B cell (primary cell): ENCODE results near the gene MPST. TPM values are rescaled to one million over a fixed set of nuclear protein-coding genes. Genes with fewer than 3 reads are reported as not detected.

Experiments
- ATAC-seq: fragments of 200-7000 bp; cut with Tn5 transposase; one replicate; pipeline ENCODE4 v1.10.0; 2021; ENCODE audit warnings: low read depth, mild to moderate bottlenecking, moderate number of reproducible peaks, moderate library complexity
- CTCF ChIA-PET: fragments of 350-600 bp; sonication (Branson Sonifier 250); formaldehyde crosslinking; loops from one replicate; lab custom pipeline; 2021; ENCODE audit warnings: antibody characterized with exemption, inconsistent platforms; lab: Charles Lee
- POLR2A ChIA-PET: fragments of 350-600 bp; sonication (Branson Sonifier 250); formaldehyde crosslinking; loops from one replicate; lab custom pipeline; 2021; ENCODE audit warnings: antibody characterized with exemption; lab: Charles Lee
- DNase-seq: peaks from one replicate; pipeline ENCODE4 v3.0.0; 2013
- H2AFZ ChIP-seq: 2 replicates; pipeline ENCODE4 v1.6.1; 2012; ENCODE audit warnings: mild to moderate bottlenecking, low read depth, low read length; ENCODE audit not compliant: insufficient read depth, poor library complexity, severe bottlenecking
- H3K27ac ChIP-seq, 2 donors: 1 replicate in 1 of 2; 2 replicates in 1 of 2; pipeline ENCODE4 v1.5.1; 2012 to 2013; ENCODE audit warnings: low read length in 2 of 2, mild to moderate bottlenecking in 2 of 2, moderate library complexity in 1 of 2
- H3K27me3 ChIP-seq, 4 experiments: fragments of 200-600 bp in 1 of 4; sonication (generic) in 1 of 4; replicated peaks in 1 of 4; 1 replicate in 2 of 4; 2 replicates in 2 of 4; pipeline versions ENCODE4 v1.6.1 to v1.7.0; 2013 to 2016; ENCODE audit warnings: low read length in 3 of 4, mild to moderate bottlenecking in 2 of 4, mixed read lengths in 1 of 4, moderate library complexity in 1 of 4; ENCODE audit not compliant: insufficient read depth in 4 of 4, control insufficient read depth in 3 of 4; ENCODE audit errors: control extremely low read depth in 1 of 4
- H3K36me3 ChIP-seq, 2 experiments: replicated peaks in 1 of 2; 1 replicate in 1 of 2; 2 replicates in 1 of 2; pipeline versions ENCODE4 v1.6.1 to v1.7.1; 2013; ENCODE audit warnings: low read length in 1 of 2; ENCODE audit not compliant: insufficient read depth in 2 of 2, control insufficient read depth in 1 of 2; ENCODE audit errors: control extremely low read depth in 1 of 2, extremely low read depth in 1 of 2
- H3K4me1 ChIP-seq, 2 donors: fragments of 200-600 bp in 1 of 2; sonication (generic) in 1 of 2; 1 replicate in 1 of 2; 2 replicates in 1 of 2; pipeline versions ENCODE4 v1.5.1 to v1.6.1; 2013 to 2017; ENCODE audit warnings: low read length in 2 of 2; ENCODE audit not compliant: control insufficient read depth in 2 of 2, insufficient read depth in 2 of 2
- H3K4me2 ChIP-seq: replicated peaks from 2 replicates; pipeline ENCODE3; 2012; ENCODE audit warnings: mild to moderate bottlenecking, low read depth, low read length; ENCODE audit not compliant: poor library complexity, severe bottlenecking
- H3K4me3 ChIP-seq, 5 experiments: fragments of 200-600 bp in 1 of 5; sonication (generic) in 1 of 5; 1 replicate in 3 of 5; 2 replicates in 2 of 5; pipeline versions ENCODE4 v1.5.1 to v1.7.0; 2011 to 2016; ENCODE audit warnings: low read length in 4 of 5, mild to moderate bottlenecking in 4 of 5, low read depth in 2 of 5, control low read depth in 1 of 5, moderate library complexity in 1 of 5; ENCODE audit not compliant: insufficient read depth in 1 of 5; ENCODE audit errors: control extremely low read depth in 1 of 5, extremely low read depth in 1 of 5
- H3K79me2 ChIP-seq: fragments of 200-600 bp; sonication (generic); one replicate; pipeline ENCODE4 v1.6.0; 2016; ENCODE audit warnings: low read length; ENCODE audit not compliant: control insufficient read depth, insufficient read depth
- H3K9ac ChIP-seq: fragments of 200-600 bp; sonication (generic); 2 replicates; pipeline ENCODE4 v1.6.1; 2017; ENCODE audit warnings: mild to moderate bottlenecking, low read length, moderate library complexity
- H3K9me3 ChIP-seq, 3 donors: one replicate each; pipeline versions ENCODE4 v1.6.1 to v1.7.1; 2013; ENCODE audit warnings: low read length in 2 of 3; ENCODE audit not compliant: control insufficient read depth in 2 of 3, insufficient read depth in 1 of 3; ENCODE audit errors: control extremely low read depth in 1 of 3
- H4K20me1 ChIP-seq: 2 replicates; pipeline ENCODE4 v1.6.0; 2012; ENCODE audit warnings: mild to moderate bottlenecking, low read length; ENCODE audit not compliant: insufficient read depth, control insufficient read depth, poor library complexity, severe bottlenecking
- H3K27ac Mint-ChIP-seq: one replicate; pipeline ENCODE4 v1.8.0; 2021; ENCODE audit warnings: mixed read lengths
- H3K27me3 Mint-ChIP-seq: one replicate; pipeline ENCODE4 v1.8.0; 2021; ENCODE audit warnings: mixed read lengths
- H3K4me1 Mint-ChIP-seq: one replicate; pipeline ENCODE4 v1.8.0; 2021; ENCODE audit warnings: mixed read lengths
- H3K4me3 Mint-ChIP-seq: one replicate; pipeline ENCODE4 v1.8.0; 2021; ENCODE audit warnings: mixed read lengths
- H3K9me3 Mint-ChIP-seq: one replicate; pipeline ENCODE4 v1.8.0; 2022; ENCODE audit warnings: mixed read lengths; ENCODE audit not compliant: insufficient read depth
- CTCF ChIP-seq: fragments of 200-600 bp; IDR thresholded peaks from one replicate; pipeline ENCODE4 v1.8.0; 2022; ENCODE audit warnings: antibody characterized with exemption, mild to moderate bottlenecking
- EZH2 ChIP-seq: IDR thresholded peaks from 2 replicates; pipeline ENCODE4 v1.6.1; 2012; ENCODE audit warnings: borderline replicate concordance, low read depth, mild to moderate bottlenecking, moderate library complexity, low read length; ENCODE audit not compliant: insufficient read depth, poor library complexity, severe bottlenecking
- WGBS: methylation state at CpG from one replicate; pipeline ENCODE4 v1.1.5; 2013; ENCODE audit warnings: missing lambda C conversion rate; ENCODE audit not compliant: insufficient coverage; 5-methylcytosine and 5-hydroxymethylcytosine counted together
- intact Hi-C: fragments of 100-400 bp; cut with micrococcal nuclease; formaldehyde crosslinking; loops from one replicate; pipeline ENCODE4 v1.10.0; 2022
- polyA plus RNA-seq: library from polyadenylated mRNA; depleted of rRNA; stranded (reverse); fragments of >200 nt; gene quantifications from 2 replicates; pipeline ENCODE4 v1.2.3, GENCODE V29; 2012
- total RNA-seq, 2 donors: library from RNA; stranded (reverse); fragments of 120-200 nt in 1 of 2; gene quantifications; 1 replicate in 1 of 2; 2 replicates in 1 of 2; pipeline versions ENCODE4 v1.2.3 to v1.2.4, GENCODE V29; 2013 to 2022

MPST gene
- total and polyA plus RNA-seq, 2 donors (not counting 1 experiment from before 2014, with no cell fraction given): 11.2 to 17.7 TPM

- peaks cover 0 to 11% of the 10 kb centered on the region in 2 donors for H3K4me1 ChIP-seq
- H3K36me3 ChIP-seq: no peaks in the 10 kb centered on the region
- H3K9me3 ChIP-seq: no peaks in the 10 kb centered on the region
- H4K20me1 ChIP-seq: no peaks in the 10 kb centered on the region
- peak overlapping the region; percentile 79 for H3K9ac ChIP-seq
- peak overlapping the region; percentile 98 for H2AFZ ChIP-seq
- intact Hi-C loops: loop anchor here (1.0 to 5.0 kb wide), 3 partner anchors 42 to 450 kb away; partner anchors contain the start of genes EIF3D, MPST and TST
- H3K27ac ChIP-seq: peak overlapping the region; percentile 5 to 71
- peak; percentile 85 for DNase-seq
- CTCF ChIA-PET: interaction anchor here (0.6 to 9.6 kb wide), 34 partner anchors 9 to 466 kb away, joined by 3 to 62 read pairs (median 6); partner anchors contain the start of genes CSF2RB, IFT27, KCTD17 and MPST
- WGBS: 15% methylated on average over 9 of the region's 13 CpGs
- TF ChIP-seq CTCF: peak; percentile 52
- no peak for TF ChIP-seq EZH2
- Mint-ChIP-seq H3K4me1 (peaks cover 9% of the 10 kb centered on the region), H3K27ac (peak overlapping the region; percentile 96), H3K4me3 (peak overlapping the region; percentile 98), H3K9me3 (no peaks in the 10 kb centered on the region), H3K27me3 (no peaks in the 10 kb centered on the region)
- peak overlapping the region; percentile 89 for H3K4me2 ChIP-seq
- H3K79me2 ChIP-seq: no peaks in the 10 kb centered on the region
- ATAC-seq: peak; percentile 90
- POLR2A ChIA-PET: interaction anchor here (0.7 to 2.1 kb wide), 4 partner anchors 68 to 196 kb away, joined by 3 to 8 read pairs (median 4); no protein-coding TSS in a partner anchor
- H3K27me3 ChIP-seq: peaks cover 0 to 1% (median 0%) of the 10 kb centered on the region in 4 experiments
- H3K4me3 ChIP-seq: peak overlapping the region; percentile 55 to 93 (median 73)
These were observed 42.1 kb upstream of the MPST start for GRCh38 chr22:36977401-36977861.
